Measurements from ENCODE around the gene AGAP3. TPM values are rescaled to one million over a fixed set of nuclear protein-coding genes. Genes with fewer than 3 reads are reported as not detected.

Gene AGAP3
- polyA plus RNA-seq, 1 donor (not counting 4 experiments of a cell fraction or from before 2014, with no cell fraction given), result 64.3 TPM

DNA sequence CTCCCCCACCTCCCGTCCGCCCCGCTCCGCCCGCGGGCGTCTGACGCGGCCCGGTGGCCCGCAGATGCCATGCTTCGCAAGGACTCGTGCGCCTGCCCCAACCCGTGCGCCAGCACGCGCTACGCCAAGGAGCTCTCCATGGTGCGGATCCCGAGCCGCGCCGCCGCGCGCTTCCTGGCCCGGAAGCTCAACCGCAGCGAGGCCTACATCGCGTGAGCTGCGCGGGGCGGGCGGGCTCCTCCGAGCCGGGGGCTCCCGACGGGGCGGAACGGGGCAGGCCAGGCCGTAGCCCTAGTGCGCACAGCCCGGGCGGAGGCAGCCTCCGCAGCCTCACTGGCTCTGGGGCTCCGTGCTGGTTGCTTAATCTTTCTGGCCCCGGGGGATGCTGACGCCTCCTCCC is 35.2 kb upstream of the AGAP3 start:
- H3K36me3 ChIP-seq (ENCODE audit: control insufficient read depth in 2 of 2, extremely low read depth in 1 of 2, insufficient read depth in 2 of 2, low read length in 2 of 2), result peaks cover 3 to 7% of the 10 kb centered on the region in 2 experiments
- H3K27me3 ChIP-seq (ENCODE audit: control insufficient read depth, extremely low read depth, insufficient read depth, low read length), result peaks cover 4% of the 10 kb centered on the region
- H3K4me2 ChIP-seq (ENCODE audit: control insufficient read depth, extremely low read depth, insufficient read depth, low read depth, low read length), result peak overlapping the region; percentile 16
- H3K4me3 ChIP-seq (ENCODE audit: control insufficient read depth in 2 of 3, extremely low read depth in 1 of 3, insufficient read depth in 2 of 3, low read depth in 1 of 3, low read length in 3 of 3), result peak overlapping the region in 1 of 3 experiments; percentile 27
- no peak for FAIRE-seq
- H2AFZ ChIP-seq (ENCODE audit: control insufficient read depth, low read length), result no peak overlapping the region
- no peaks in the 10 kb centered on the region for H4K20me1 ChIP-seq (ENCODE audit: control insufficient read depth, extremely low read depth, insufficient read depth, low read length)
- dilution Hi-C loops (cut with MboI; ENCODE audit: extremely low pct_ligation_motif_present, low sequenced_read_pairs), result no loop called here
- no peak overlapping the region for H3K9ac ChIP-seq (ENCODE audit: control insufficient read depth, extremely low read depth, insufficient read depth, low read length)
- H3K9me3 ChIP-seq (ENCODE audit: control insufficient read depth, low read depth, low read length), result no peaks in the 10 kb centered on the region
- H3K27ac ChIP-seq (ENCODE audit: control insufficient read depth, insufficient read depth, low read length), result no peak overlapping the region
- H3K79me2 ChIP-seq (ENCODE audit: control insufficient read depth, insufficient read depth, low read length), result no peaks in the 10 kb centered on the region
- peaks cover 3% of the 10 kb centered on the region for H3K4me1 ChIP-seq (ENCODE audit: control insufficient read depth, extremely low read depth, insufficient read depth, low read length)
- DNase-seq (ENCODE audit: low read depth, low spot score), result no peak
- TF ChIP-seq EZH2 (IDR thresholded peaks at IDR 0.05; ENCODE audit: low read length), result no peak
- TF ChIP-seq, protein P1, sequence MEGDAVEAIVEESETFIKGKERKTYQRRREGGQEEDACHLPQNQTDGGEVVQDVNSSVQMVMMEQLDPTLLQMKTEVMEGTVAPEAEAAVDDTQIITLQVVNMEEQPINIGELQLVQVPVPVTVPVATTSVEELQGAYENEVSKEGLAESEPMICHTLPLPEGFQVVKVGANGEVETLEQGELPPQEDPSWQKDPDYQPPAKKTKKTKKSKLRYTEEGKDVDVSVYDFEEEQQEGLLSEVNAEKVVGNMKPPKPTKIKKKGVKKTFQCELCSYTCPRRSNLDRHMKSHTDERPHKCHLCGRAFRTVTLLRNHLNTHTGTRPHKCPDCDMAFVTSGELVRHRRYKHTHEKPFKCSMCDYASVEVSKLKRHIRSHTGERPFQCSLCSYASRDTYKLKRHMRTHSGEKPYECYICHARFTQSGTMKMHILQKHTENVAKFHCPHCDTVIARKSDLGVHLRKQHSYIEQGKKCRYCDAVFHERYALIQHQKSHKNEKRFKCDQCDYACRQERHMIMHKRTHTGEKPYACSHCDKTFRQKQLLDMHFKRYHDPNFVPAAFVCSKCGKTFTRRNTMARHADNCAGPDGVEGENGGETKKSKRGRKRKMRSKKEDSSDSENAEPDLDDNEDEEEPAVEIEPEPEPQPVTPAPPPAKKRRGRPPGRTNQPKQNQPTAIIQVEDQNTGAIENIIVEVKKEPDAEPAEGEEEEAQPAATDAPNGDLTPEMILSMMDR (optimal IDR thresholded peaks at IDR 0.05 in 1 of 3, IDR thresholded peaks at IDR 0.05 in 1 of 3, conservative IDR thresholded peaks at IDR 0.05 in 1 of 3; ENCODE audit: extremely low read depth in 1 of 3, insufficient read depth in 2 of 3, low read length in 3 of 3), result no peak
- no peaks in the 10 kb centered on the region for H3K9me1 ChIP-seq (ENCODE audit: control insufficient read depth, extremely low read depth, insufficient read depth, low read length)

DNA sequence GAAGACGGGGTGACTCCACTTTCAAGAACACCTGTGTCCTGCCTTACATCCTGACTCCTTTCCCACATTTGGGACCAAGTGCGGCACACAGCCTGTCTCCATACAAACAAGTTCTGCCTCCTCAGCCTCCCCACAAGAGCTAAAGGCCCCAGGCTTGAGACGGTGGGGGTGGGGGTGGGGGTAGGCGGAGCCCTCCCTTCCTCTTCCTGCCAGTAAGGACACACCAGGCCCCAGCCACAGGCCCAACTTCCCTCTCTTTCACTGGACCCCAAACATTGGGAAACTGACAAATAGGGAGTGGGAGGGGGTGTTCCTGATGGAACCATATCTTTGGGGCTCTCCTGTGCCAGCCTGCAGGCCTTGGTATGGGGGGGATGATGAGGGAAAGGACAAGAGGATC is 33.2 kb upstream of the AGAP3 start:
- FAIRE-seq, result no peak
- H3K79me2 ChIP-seq (ENCODE audit: control insufficient read depth, insufficient read depth, low read length), result no peaks in the 10 kb centered on the region

More for the DNA sequence above, 33.2 kb upstream of the AGAP3 start:
- no peak overlapping the region for H3K27ac ChIP-seq (ENCODE audit: control insufficient read depth, insufficient read depth, low read length)
- no peak overlapping the region for H2AFZ ChIP-seq (ENCODE audit: control insufficient read depth, low read length)
- H4K20me1 ChIP-seq (ENCODE audit: control insufficient read depth, extremely low read depth, insufficient read depth, low read length), result no peaks in the 10 kb centered on the region
- dilution Hi-C loops (cut with MboI; ENCODE audit: extremely low pct_ligation_motif_present, low sequenced_read_pairs), result no loop called here
- H3K4me1 ChIP-seq (ENCODE audit: control insufficient read depth, extremely low read depth, insufficient read depth, low read length), result peaks cover 11% of the 10 kb centered on the region
- no peaks in the 10 kb centered on the region for H3K9me3 ChIP-seq (ENCODE audit: control insufficient read depth, low read depth, low read length)
- no peak for DNase-seq (ENCODE audit: low read depth, low spot score)
- peaks cover 3 to 7% of the 10 kb centered on the region in 2 experiments for H3K36me3 ChIP-seq (ENCODE audit: control insufficient read depth in 2 of 2, extremely low read depth in 1 of 2, insufficient read depth in 2 of 2, low read length in 2 of 2)
- peaks cover 4% of the 10 kb centered on the region for H3K27me3 ChIP-seq (ENCODE audit: control insufficient read depth, extremely low read depth, insufficient read depth, low read length)
- H3K4me3 ChIP-seq (ENCODE audit: control insufficient read depth in 2 of 3, extremely low read depth in 1 of 3, insufficient read depth in 2 of 3, low read depth in 1 of 3, low read length in 3 of 3), result no peak overlapping the region
- no peak overlapping the region for H3K9ac ChIP-seq (ENCODE audit: control insufficient read depth, extremely low read depth, insufficient read depth, low read length)
- TF ChIP-seq EZH2 (IDR thresholded peaks at IDR 0.05; ENCODE audit: low read length), result no peak
- TF ChIP-seq, protein P1 (optimal IDR thresholded peaks at IDR 0.05 in 1 of 3, IDR thresholded peaks at IDR 0.05 in 1 of 3, conservative IDR thresholded peaks at IDR 0.05 in 1 of 3; ENCODE audit: extremely low read depth in 1 of 3, insufficient read depth in 2 of 3, low read length in 3 of 3), result no peak
- no peak overlapping the region for H3K4me2 ChIP-seq (ENCODE audit: control insufficient read depth, extremely low read depth, insufficient read depth, low read depth, low read length)
- H3K9me1 ChIP-seq (ENCODE audit: control insufficient read depth, extremely low read depth, insufficient read depth, low read length), result no peaks in the 10 kb centered on the region
